ENCODE measurements around the gene MAT2A. TPM values are rescaled to one million over a fixed set of nuclear protein-coding genes. Genes with fewer than 3 reads are reported as not detected.
A peak's percentile ranks its signal among the peaks of the same experiment; 100 is the strongest.
"Not testable (repeated sequence)": the region's sequence is repeated elsewhere in the genome, so short reads cannot be mapped to it uniquely, and the experiment has no call there.

MAT2A gene
- total RNA-seq, 6 experiments from 2014 or later: 138 to 171 (median 158) TPM

DNA sequence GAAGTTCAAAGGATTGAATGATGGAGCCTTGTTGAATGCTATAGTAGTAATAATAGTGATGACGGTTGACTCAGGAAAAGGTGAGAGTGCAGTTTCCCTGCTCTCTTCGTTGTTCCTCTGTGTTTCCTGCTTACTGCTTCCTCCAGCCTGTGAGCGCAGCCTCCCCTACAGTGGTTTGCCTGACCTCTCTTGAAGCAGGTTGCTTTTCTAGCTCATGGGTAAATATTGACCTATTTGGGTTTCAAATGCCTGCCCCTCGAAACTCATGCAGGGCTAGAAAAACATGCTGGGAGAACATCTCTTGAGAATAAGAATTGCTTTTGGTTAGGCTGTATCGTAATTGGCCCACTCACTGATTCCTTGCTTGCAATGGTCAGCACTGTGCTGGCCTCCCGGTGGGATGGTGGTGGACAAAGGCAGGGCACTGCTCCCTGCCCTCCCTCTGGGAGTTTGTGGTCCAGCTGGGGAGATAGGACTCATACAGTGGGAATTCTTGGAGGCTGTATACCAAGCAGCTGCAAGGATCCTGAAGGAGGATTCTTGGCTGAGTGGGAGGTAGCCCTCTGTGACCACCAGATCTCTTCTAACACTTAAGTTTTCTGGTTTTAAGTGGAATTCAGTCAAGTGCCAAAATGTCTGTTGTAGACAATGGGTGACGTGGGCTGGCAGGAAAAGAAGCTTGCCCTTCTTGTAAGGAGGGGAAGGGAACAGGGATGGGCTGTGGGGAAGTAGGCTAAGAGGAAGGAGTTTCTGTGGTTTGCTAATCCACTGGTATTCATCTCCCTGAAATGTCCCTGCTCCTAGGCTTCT is 51.2 kb downstream of the MAT2A start:
- H3K4me1 Mint-ChIP-seq (ENCODE audit: low read depth): peaks cover 58% of the 10 kb centered on the region
- H3K4me3 Mint-ChIP-seq: peak overlapping the region; percentile 44

GRCh38 chr2:85590950-85591349 is 52.0 kb downstream of the MAT2A start:
- Mint-ChIP-seq H3K27me3 (ENCODE audit: insufficient read depth) (no peaks in the 10 kb centered on the region; the same call in 1 of the 2 replicates), H3K9me3 (no peaks in the 10 kb centered on the region), H3K4me3 (no peak overlapping the region), H3K4me1 (ENCODE audit: low read depth) (peaks cover 50% of the 10 kb centered on the region), H3K36me3 (ENCODE audit: low read depth) (peaks cover 4% of the 10 kb centered on the region; the same call in 1 of the 2 replicates), H3K27ac (peak overlapping the region; percentile 86)
- no peak for TF ChIP-seq CTCF (IDR thresholded peaks at IDR 0.05)
- DNase-seq: no peak

More for the DNA sequence above, 51.2 kb downstream of the MAT2A start:
- H3K27ac Mint-ChIP-seq: peak overlapping the region; percentile 86
- no peaks in the 10 kb centered on the region; the same call in 1 of the 2 replicates for H3K27me3 Mint-ChIP-seq (ENCODE audit: insufficient read depth)
- DNase-seq: peak; percentile 72
- H3K36me3 Mint-ChIP-seq (ENCODE audit: low read depth): peaks cover 4% of the 10 kb centered on the region; the same call in 1 of the 2 replicates
- H3K9me3 Mint-ChIP-seq: no peaks in the 10 kb centered on the region
- no peak for TF ChIP-seq CTCF (IDR thresholded peaks at IDR 0.05)

DNA sequence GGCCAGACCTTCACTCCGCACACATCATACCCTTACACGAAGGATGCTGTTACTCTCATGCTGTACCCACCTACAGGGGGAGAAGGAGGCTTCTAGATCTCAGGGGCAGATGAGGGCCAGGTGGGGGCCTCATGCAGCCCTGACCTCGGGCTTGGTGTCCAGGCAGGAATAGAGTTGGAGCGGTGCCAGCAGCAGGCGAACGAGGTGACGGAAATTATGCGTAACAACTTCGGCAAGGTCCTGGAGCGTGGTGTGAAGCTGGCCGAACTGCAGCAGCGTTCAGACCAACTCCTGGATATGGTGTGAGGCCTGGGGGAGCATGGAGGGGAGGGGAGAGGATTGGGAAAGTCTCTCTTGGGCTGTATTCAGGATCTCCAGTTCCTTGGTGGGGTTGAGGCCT is 52.6 kb downstream of the MAT2A start:
- H3K36me3 Mint-ChIP-seq (ENCODE audit: low read depth): peaks cover 4% of the 10 kb centered on the region; the same call in 1 of the 2 replicates
- no peaks in the 10 kb centered on the region for H3K9me3 Mint-ChIP-seq
- H3K4me1 Mint-ChIP-seq (ENCODE audit: low read depth): peaks cover 51% of the 10 kb centered on the region
- no peaks in the 10 kb centered on the region; the same call in 1 of the 2 replicates for H3K27me3 Mint-ChIP-seq (ENCODE audit: insufficient read depth)
- DNase-seq: no peak
- H3K27ac Mint-ChIP-seq: peak overlapping the region; percentile 86; the same call in 1 of the 2 replicates
- no peak overlapping the region for H3K4me3 Mint-ChIP-seq
- TF ChIP-seq CTCF (IDR thresholded peaks at IDR 0.05): no peak

DNA sequence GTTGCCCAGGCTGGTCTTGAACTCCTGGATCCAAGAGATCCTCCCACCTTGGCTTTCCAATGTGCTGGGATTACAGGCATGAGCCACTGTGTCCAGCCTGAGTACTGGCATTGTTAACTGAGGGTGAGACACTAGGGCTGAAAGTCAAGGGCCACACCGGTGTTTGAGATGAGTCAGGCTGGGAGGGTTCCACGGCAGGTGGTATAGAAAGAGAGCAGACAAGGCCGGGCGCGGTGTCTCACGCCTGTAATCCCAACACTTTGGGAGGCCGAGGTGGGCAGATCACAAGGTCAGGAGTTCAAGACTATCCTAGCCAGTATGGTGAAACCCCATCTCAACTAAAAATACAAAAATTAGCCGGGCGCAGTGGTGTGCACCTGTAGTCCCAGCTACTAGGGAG is 53.3 kb downstream of the MAT2A start:
- Mint-ChIP-seq H3K4me1 (ENCODE audit: low read depth) (peaks cover 57% of the 10 kb centered on the region), H3K27ac (peak overlapping the region; percentile 18; the same call in 1 of the 2 replicates)
- not testable (repeated sequence) for H3K36me3 Mint-ChIP-seq (ENCODE audit: low read depth); DNase-seq; H3K9me3 Mint-ChIP-seq; H3K4me3 Mint-ChIP-seq; H3K27me3 Mint-ChIP-seq (ENCODE audit: insufficient read depth)

- H3K4me3 Mint-ChIP-seq: no peak overlapping the region
- DNase-seq: no peak
- peaks cover 51% of the 10 kb centered on the region for H3K4me1 Mint-ChIP-seq (ENCODE audit: low read depth)
- H3K27ac Mint-ChIP-seq: no peak overlapping the region
- no peak for TF ChIP-seq CTCF (IDR thresholded peaks at IDR 0.05)
- peaks cover 2% of the 10 kb centered on the region; the same call in 1 of the 2 replicates for H3K27me3 Mint-ChIP-seq (ENCODE audit: insufficient read depth)
- peaks cover 4% of the 10 kb centered on the region; the same call in 1 of the 2 replicates for H3K36me3 Mint-ChIP-seq (ENCODE audit: low read depth)
- no peaks in the 10 kb centered on the region for H3K9me3 Mint-ChIP-seq
Measured at GRCh38 chr2:85593023-85593422, 54.1 kb downstream of the MAT2A start.

Other genes with a start within 250 kb of the MAT2A start
- 100 to 1,000 TPM; 143 to 161 (median 150) TPM for gene TGOLN2, start 211.2 kb upstream of the MAT2A start, total RNA-seq (2021; fragmentation: NEBNext Ultra II Directional; extraction: Animal tissue kit (Norgen Biotek cat#: 25700))
- gene RETSAT, start 184.6 kb upstream of the MAT2A start, total RNA-seq (2021; fragmentation: NEBNext Ultra II Directional; extraction: Animal tissue kit (Norgen Biotek cat#: 25700)): 10 to 100 TPM; 36.3 to 50.4 (median 39.0) TPM
- 10 to 100 TPM in 2 of 6 experiments, 1 to 10 TPM in 4; 7.0 to 10.9 (median 9.3) TPM for gene ELMOD3, start 184.4 kb upstream of the MAT2A start, total RNA-seq (2021; fragmentation: NEBNext Ultra II Directional; extraction: Animal tissue kit (Norgen Biotek cat#: 25700))
- gene CAPG, start 128.8 kb upstream of the MAT2A start, total RNA-seq (2021; fragmentation: NEBNext Ultra II Directional; extraction: Animal tissue kit (Norgen Biotek cat#: 25700)): 10 to 100 TPM; 10.7 to 49.6 (median 13.6) TPM
- gene SH2D6, start 120.5 kb upstream of the MAT2A start, total RNA-seq (2021; fragmentation: NEBNext Ultra II Directional; extraction: Animal tissue kit (Norgen Biotek cat#: 25700)): under 1 TPM in 3 of 6 experiments, not detected in 3; 0.25 to 0.52 (median 0.37) TPM
- gene GGCX, start 22.3 kb downstream of the MAT2A start, total RNA-seq (2021; fragmentation: NEBNext Ultra II Directional; extraction: Animal tissue kit (Norgen Biotek cat#: 25700)): 10 to 100 TPM; 55.9 to 68.9 (median 62.4) TPM
- under 1 TPM in 4 of 6 experiments, not detected in 2; 0.31 to 0.46 (median 0.35) TPM for gene VAMP8, start 38.4 kb downstream of the MAT2A start, total RNA-seq (2021; fragmentation: NEBNext Ultra II Directional; extraction: Animal tissue kit (Norgen Biotek cat#: 25700))
- 10 to 100 TPM; 51.2 to 84.2 (median 71.4) TPM for gene VAMP5, start 45.3 kb downstream of the MAT2A start, total RNA-seq (2021; fragmentation: NEBNext Ultra II Directional; extraction: Animal tissue kit (Norgen Biotek cat#: 25700))
- 100 to 1,000 TPM; 121 to 160 (median 146) TPM for gene RNF181, start 56.6 kb downstream of the MAT2A start, total RNA-seq (2021; fragmentation: NEBNext Ultra II Directional; extraction: Animal tissue kit (Norgen Biotek cat#: 25700))
- 10 to 100 TPM; 10.3 to 20.4 (median 12.7) TPM for gene TMEM150A, start 63.5 kb downstream of the MAT2A start, total RNA-seq (2021; fragmentation: NEBNext Ultra II Directional; extraction: Animal tissue kit (Norgen Biotek cat#: 25700))
- gene C2orf68, start 72.9 kb downstream of the MAT2A start, total RNA-seq (2021; fragmentation: NEBNext Ultra II Directional; extraction: Animal tissue kit (Norgen Biotek cat#: 25700)): 10 to 100 TPM; 13.7 to 17.6 (median 16.0) TPM
- gene USP39, start 77.0 kb downstream of the MAT2A start, total RNA-seq (2021; fragmentation: NEBNext Ultra II Directional; extraction: Animal tissue kit (Norgen Biotek cat#: 25700)): 10 to 100 TPM; 44.1 to 49.2 (median 47.4) TPM
- not detected for gene SFTPB, start 129.0 kb downstream of the MAT2A start, total RNA-seq (2021; fragmentation: NEBNext Ultra II Directional; extraction: Animal tissue kit (Norgen Biotek cat#: 25700))
- gene GNLY, start 155.2 kb downstream of the MAT2A start, total RNA-seq (2021; fragmentation: NEBNext Ultra II Directional; extraction: Animal tissue kit (Norgen Biotek cat#: 25700)): not detected
- gene ATOH8, start 214.8 kb downstream of the MAT2A start, total RNA-seq (2021; fragmentation: NEBNext Ultra II Directional; extraction: Animal tissue kit (Norgen Biotek cat#: 25700)): 10 to 100 TPM; 34.4 to 53.0 (median 45.5) TPM